Endothelial cell of umbilical vein (primary cell): Measurements from ENCODE around the gene FMN1. TPM values are rescaled to one million over a fixed set of nuclear protein-coding genes. Genes with fewer than 3 reads are reported as not detected.

ENCODE experiments used
- BruUV-seq: library from RNA; stranded (reverse); fragments of 400-500 nt; replicated peaks from 2 replicates; lab custom pipeline; 2021; lab: Mats Ljungman, UMichigan
- CTCF ChIA-PET: fragments of 300-600, 350-600 bp; sonication (Branson Sonifier 250); formaldehyde crosslinking; loops from one replicate; lab custom pipeline; 2021; ENCODE audit warnings: antibody characterized with exemption, inconsistent platforms; lab: Charles Lee
- POLR2A ChIA-PET: fragments of 300-600, 350-600 bp; sonication (Branson Sonifier 250); formaldehyde crosslinking; loops from one replicate; lab custom pipeline; 2021; ENCODE audit warnings: antibody characterized with exemption, inconsistent platforms; lab: Charles Lee
- DNase-seq: peaks from one replicate; pipeline ENCODE4 v3.0.0-alpha.2; 2011; ENCODE audit warnings: low read depth, low spot score
- FAIRE-seq: peaks from 2 replicates; lab custom pipeline; 2011; peaks lifted over from hg19 to GRCh38; lab: Jason Lieb, UNC
- H2AFZ ChIP-seq: 2 replicates; pipeline ENCODE4 v1.6.0; 2012; ENCODE audit warnings: low read depth, low read length, control low read depth, inconsistent platforms
- H3K27ac ChIP-seq: 2 replicates; pipeline ENCODE4 v1.5.1; 2011; ENCODE audit warnings: low read depth, mild to moderate bottlenecking, control low read depth, low read length, moderate library complexity; ENCODE audit not compliant: insufficient read depth
- H3K27me3 ChIP-seq, 2 experiments: 2 replicates each; pipeline versions ENCODE4 v1.6.0 to v1.6.1; 2011; ENCODE audit warnings: low read length in 2 of 2, mixed read lengths in 1 of 2; ENCODE audit not compliant: control insufficient read depth in 2 of 2, insufficient read depth in 2 of 2
- H3K36me3 ChIP-seq, 2 experiments: 2 replicates in 1 of 2; 3 replicates in 1 of 2; pipeline ENCODE4 v1.5.1; 2011; ENCODE audit warnings: low read length in 2 of 2, mild to moderate bottlenecking in 1 of 2, moderate library complexity in 1 of 2; ENCODE audit not compliant: control insufficient read depth in 2 of 2, insufficient read depth in 2 of 2; ENCODE audit errors: extremely low read depth in 1 of 2
- H3K4me1 ChIP-seq: 3 replicates; pipeline ENCODE4 v1.5.1; 2011; ENCODE audit warnings: mild to moderate bottlenecking, low read length; ENCODE audit not compliant: control insufficient read depth, insufficient read depth; ENCODE audit errors: extremely low read depth
- H3K4me2 ChIP-seq: 2 replicates; pipeline ENCODE4 v1.6.1; 2011; ENCODE audit warnings: low read length, control low read depth, mixed read lengths; ENCODE audit not compliant: insufficient read depth
- H3K4me3 ChIP-seq, 3 experiments: fragments of 200-600 bp in 1 of 3; sonication (generic), shearing (Covaris generic) in 1 of 3; replicated peaks in 1 of 3; 2 replicates each; pipeline ENCODE4 v1.5.1; 2011 to 2016; ENCODE audit warnings: control low read depth in 3 of 3, low read length in 3 of 3, mild to moderate bottlenecking in 2 of 3, inconsistent platforms in 1 of 3, low read depth in 1 of 3, moderate library complexity in 1 of 3; ENCODE audit not compliant: insufficient read depth in 1 of 3
- H3K79me2 ChIP-seq: 2 replicates; pipeline ENCODE4 v1.6.0; 2012; ENCODE audit warnings: low read length, inconsistent platforms; ENCODE audit not compliant: control insufficient read depth, insufficient read depth
- H3K9ac ChIP-seq: replicated peaks from 2 replicates; pipeline ENCODE3; 2011; ENCODE audit warnings: low read length, control low read depth; ENCODE audit not compliant: insufficient read depth; ENCODE audit errors: extremely low read depth
- H3K9me1 ChIP-seq: replicated peaks from 3 replicates; pipeline ENCODE4 v1.6.0; 2011; ENCODE audit warnings: mild to moderate bottlenecking, low read length; ENCODE audit not compliant: control insufficient read depth, insufficient read depth; ENCODE audit errors: extremely low read depth
- H3K9me3 ChIP-seq: replicated peaks from 2 replicates; pipeline ENCODE4 v1.5.1; 2012; ENCODE audit warnings: low read length, inconsistent platforms; ENCODE audit not compliant: control insufficient read depth, insufficient read depth
- H4K20me1 ChIP-seq: replicated peaks from 2 replicates; pipeline ENCODE3; 2011; ENCODE audit warnings: mild to moderate bottlenecking, low read length; ENCODE audit not compliant: control insufficient read depth, insufficient read depth; ENCODE audit errors: extremely low read depth
- EZH2 ChIP-seq: IDR thresholded peaks from 2 replicates; pipeline ENCODE4 v1.6.1; 2012; ENCODE audit warnings: borderline replicate concordance, low read depth, mild to moderate bottlenecking, moderate library complexity, low read length, inconsistent platforms; ENCODE audit not compliant: severe bottlenecking
- FOS ChIP-seq: IDR thresholded peaks from 2 replicates; pipeline ENCODE4 v1.6.1; 2011; ENCODE audit warnings: mild to moderate bottlenecking, low read length, moderate library complexity, borderline replicate concordance; ENCODE audit not compliant: insufficient read depth
- GATA2 ChIP-seq: IDR thresholded peaks from 2 replicates; pipeline ENCODE4 v1.7.0; 2011; ENCODE audit warnings: low read depth, mild to moderate bottlenecking, moderate library complexity, mixed read lengths, low read length; ENCODE audit not compliant: insufficient read length, insufficient read depth
- JUN ChIP-seq: IDR thresholded peaks from 2 replicates; pipeline ENCODE4 v1.6.1; 2011; ENCODE audit warnings: borderline replicate concordance, low read depth; ENCODE audit not compliant: insufficient read length, insufficient read depth
- MAX ChIP-seq: IDR thresholded peaks from 2 replicates; pipeline ENCODE4 v1.6.1; 2011; ENCODE audit not compliant: insufficient read depth, insufficient read length
- MYC ChIP-seq: IDR thresholded peaks from one replicate; pipeline ENCODE4 v1.6.1; 2011; ENCODE audit warnings: mild to moderate bottlenecking, low read depth, low read length
- POLR2A ChIP-seq: IDR thresholded peaks from 2 replicates; pipeline ENCODE4 v1.6.1; 2012; ENCODE audit warnings: low read depth, mild to moderate bottlenecking, control low read depth, low read length
- POLR2AphosphoS5 ChIP-seq: IDR thresholded peaks from 2 replicates; pipeline ENCODE4 v1.6.1; 2012; ENCODE audit warnings: low read depth, mild to moderate bottlenecking, control low read depth, low read length, moderate library complexity; ENCODE audit not compliant: insufficient read depth
- dilution Hi-C: fragments of 300-500 bp; cut with MboI; formaldehyde crosslinking; loops from one replicate; pipeline ENCODE4 v1.15.0; 2019; ENCODE audit warnings: low sequenced_read_pairs; ENCODE audit not compliant: extremely low pct_ligation_motif_present
- intact Hi-C: fragments of 100-400 bp; cut with micrococcal nuclease; formaldehyde crosslinking; loops from one replicate; pipeline ENCODE4 v1.10.0; 2022
- polyA plus RNA-seq, 4 experiments: library from polyadenylated mRNA; depleted of rRNA in 3 of 4; stranded (reverse) in 3 of 4; unstranded in 1 of 4; fragments of >200 nt; gene quantifications; 2 replicates each; pipeline versions ENCODE4 v1.2.1 to v1.2.3, GENCODE V29; 2011 to 2012; ENCODE audit warnings: missing spikeins in 1 of 4
- total RNA-seq: library from RNA; stranded (reverse); gene quantifications from 2 replicates; pipeline ENCODE4 v1.2.3, GENCODE V29; 2021
- TF ChIP-seq, protein P1 (sequence below), 2 donors: IDR thresholded peaks; 1 replicate in 1 of 2; 2 replicates in 1 of 2; pipeline ENCODE4 v1.5.1; 2011; ENCODE audit warnings: low read length in 2 of 2, mild to moderate bottlenecking in 2 of 2, moderate library complexity in 2 of 2, control low read depth in 1 of 2, inconsistent platforms in 1 of 2, low read depth in 1 of 2; ENCODE audit not compliant: insufficient read depth in 1 of 2; ENCODE audit errors: extremely low read depth in 1 of 2

The FMN1 gene
- total and polyA plus RNA-seq, 2 donors (not counting 3 experiments of a cell fraction or from before 2014, with no cell fraction given): 0.01 to 0.29 TPM

GRCh38 chr15:33198541-33198940 lies 4.0 kb upstream of the FMN1 start:
- intact Hi-C loops: no loop called here
- peaks cover 5 to 6% of the 10 kb centered on the region in 2 experiments for H3K27me3 ChIP-seq
- no peak for TF ChIP-seq FOS
- TF ChIP-seq GATA2: no peak
- TF ChIP-seq, protein P1, sequence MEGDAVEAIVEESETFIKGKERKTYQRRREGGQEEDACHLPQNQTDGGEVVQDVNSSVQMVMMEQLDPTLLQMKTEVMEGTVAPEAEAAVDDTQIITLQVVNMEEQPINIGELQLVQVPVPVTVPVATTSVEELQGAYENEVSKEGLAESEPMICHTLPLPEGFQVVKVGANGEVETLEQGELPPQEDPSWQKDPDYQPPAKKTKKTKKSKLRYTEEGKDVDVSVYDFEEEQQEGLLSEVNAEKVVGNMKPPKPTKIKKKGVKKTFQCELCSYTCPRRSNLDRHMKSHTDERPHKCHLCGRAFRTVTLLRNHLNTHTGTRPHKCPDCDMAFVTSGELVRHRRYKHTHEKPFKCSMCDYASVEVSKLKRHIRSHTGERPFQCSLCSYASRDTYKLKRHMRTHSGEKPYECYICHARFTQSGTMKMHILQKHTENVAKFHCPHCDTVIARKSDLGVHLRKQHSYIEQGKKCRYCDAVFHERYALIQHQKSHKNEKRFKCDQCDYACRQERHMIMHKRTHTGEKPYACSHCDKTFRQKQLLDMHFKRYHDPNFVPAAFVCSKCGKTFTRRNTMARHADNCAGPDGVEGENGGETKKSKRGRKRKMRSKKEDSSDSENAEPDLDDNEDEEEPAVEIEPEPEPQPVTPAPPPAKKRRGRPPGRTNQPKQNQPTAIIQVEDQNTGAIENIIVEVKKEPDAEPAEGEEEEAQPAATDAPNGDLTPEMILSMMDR (IDR thresholded peaks at IDR 0.05; ENCODE audit: extremely low read depth in 1 of 2, insufficient read depth in 1 of 2, low read depth in 1 of 2, low read length in 2 of 2): no peak
- FAIRE-seq (no peak), DNase-seq (no peak)
- no peak overlapping the region for H3K27ac ChIP-seq
- H3K79me2 ChIP-seq: no peaks in the 10 kb centered on the region
- CTCF ChIA-PET: no interaction called here
- dilution Hi-C loops: no loop called here
- H3K4me1 ChIP-seq: peaks cover 11% of the 10 kb centered on the region
- no peaks in the 10 kb centered on the region for H3K9me1 ChIP-seq
- H2AFZ ChIP-seq: no peak overlapping the region
- H3K36me3 ChIP-seq: no peaks in the 10 kb centered on the region
- no TSS peak for BruUV-seq
- H4K20me1 ChIP-seq: no peaks in the 10 kb centered on the region
- POLR2A ChIA-PET: no interaction called here
- no peak overlapping the region for H3K4me2 ChIP-seq
- H3K4me3 ChIP-seq: no peak overlapping the region
- no peaks in the 10 kb centered on the region for H3K9me3 ChIP-seq
- no peak overlapping the region for H3K9ac ChIP-seq

DNA sequence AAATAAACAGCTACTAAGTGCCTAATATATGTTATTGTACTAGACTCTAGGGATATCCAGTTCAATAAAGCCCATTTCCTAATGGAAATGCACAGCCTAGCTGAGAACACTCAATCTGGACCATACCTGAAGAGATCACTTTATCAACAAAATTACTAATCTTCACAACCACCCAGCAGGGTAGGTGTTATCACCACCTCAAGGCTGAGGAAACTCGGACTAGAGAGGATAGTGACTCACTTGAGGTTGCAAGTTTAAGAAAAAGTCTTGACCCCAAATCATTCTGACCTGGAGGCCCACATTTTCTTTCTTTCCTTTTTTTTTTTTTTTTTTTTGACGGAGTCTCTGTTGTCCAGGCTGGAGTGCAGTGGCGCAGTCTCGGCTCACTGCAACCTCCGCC lies 3.1 kb upstream of the FMN1 start:
- CTCF ChIA-PET: interaction anchor here (1.3 kb wide), 1 partner anchor 17 kb away, joined by 3 read pairs; no protein-coding TSS in a partner anchor
- no TSS peak for BruUV-seq

More for the DNA sequence above, 3.1 kb upstream of the FMN1 start:
- H3K9me3 ChIP-seq: no peaks in the 10 kb centered on the region
- DNase-seq (no peak), FAIRE-seq (no peak)
- H3K27me3 ChIP-seq: peaks cover 5 to 15% of the 10 kb centered on the region in 2 experiments
- no peak overlapping the region for H2AFZ ChIP-seq
- no peaks in the 10 kb centered on the region for H3K36me3 ChIP-seq
- H3K9ac ChIP-seq: no peak overlapping the region
- no peaks in the 10 kb centered on the region for H3K9me1 ChIP-seq
- H4K20me1 ChIP-seq: no peaks in the 10 kb centered on the region
- no peak for TF ChIP-seq GATA2
- TF ChIP-seq EZH2: no peak
- TF ChIP-seq FOS: no peak
- no peak for TF ChIP-seq POLR2A
- TF ChIP-seq MYC: no peak
- no peak for TF ChIP-seq JUN
- TF ChIP-seq, protein P1 (IDR thresholded peaks at IDR 0.05; ENCODE audit: extremely low read depth in 1 of 2, insufficient read depth in 1 of 2, low read depth in 1 of 2, low read length in 2 of 2): no peak
- no peak for TF ChIP-seq MAX
- no peak for TF ChIP-seq POLR2AphosphoS5
- POLR2A ChIA-PET: no interaction called here
- intact Hi-C loops (no loop called here), dilution Hi-C loops (no loop called here)
- no peak overlapping the region for H3K4me3 ChIP-seq
- peaks cover 11% of the 10 kb centered on the region for H3K4me1 ChIP-seq
- H3K4me2 ChIP-seq: no peak overlapping the region
- H3K79me2 ChIP-seq: no peaks in the 10 kb centered on the region
- no peak overlapping the region for H3K27ac ChIP-seq
